HCT116 (cell line): ENCODE data around the gene PPP1R3G.

Experiments
- EZH2 ChIP-seq: fragments of 200-600 bp; sonication (generic); IDR thresholded peaks from 2 replicates; pipeline ENCODE4 v1.6.1; 2017; ENCODE audit warnings: antibody characterized with exemption, mixed run types
- EZH2phosphoT487 ChIP-seq: fragments of 200-600 bp; IDR thresholded peaks from 2 replicates; pipeline ENCODE4 v1.6.1; 2018; ENCODE audit warnings: antibody characterized with exemption, borderline replicate concordance
- FOSL1 ChIP-seq: IDR thresholded peaks from 2 replicates; pipeline ENCODE4 v1.6.1; 2012; ENCODE audit warnings: low read depth
- JUND ChIP-seq: IDR thresholded peaks from 2 replicates; pipeline ENCODE4 v1.6.1; 2012
- RAD21 ChIP-seq: IDR thresholded peaks from 2 replicates; pipeline ENCODE4 v1.6.1; 2012; ENCODE audit warnings: low read depth, mild to moderate bottlenecking
- SP1 ChIP-seq: IDR thresholded peaks from 2 replicates; pipeline ENCODE4 v1.6.1; 2012; ENCODE audit warnings: low read depth
- TF ChIP-seq, protein P1 (sequence below), 3 experiments: fragments of 200-600 bp in 1 of 3; sonication (generic) in 1 of 3; IDR thresholded peaks in 2 of 3; conservative IDR thresholded peaks in 1 of 3; 2 replicates each; pipeline ENCODE4 v1.5.1; 2012 to 2017; ENCODE audit warnings: low read depth in 2 of 3, low read length in 2 of 3, antibody characterized with exemption in 1 of 3, borderline replicate concordance in 1 of 3, control low read depth in 1 of 3, mild to moderate bottlenecking in 1 of 3, mixed read lengths in 1 of 3, mixed run types in 1 of 3, moderate library complexity in 1 of 3; ENCODE audit not compliant: insufficient read depth in 1 of 3

DNA sequence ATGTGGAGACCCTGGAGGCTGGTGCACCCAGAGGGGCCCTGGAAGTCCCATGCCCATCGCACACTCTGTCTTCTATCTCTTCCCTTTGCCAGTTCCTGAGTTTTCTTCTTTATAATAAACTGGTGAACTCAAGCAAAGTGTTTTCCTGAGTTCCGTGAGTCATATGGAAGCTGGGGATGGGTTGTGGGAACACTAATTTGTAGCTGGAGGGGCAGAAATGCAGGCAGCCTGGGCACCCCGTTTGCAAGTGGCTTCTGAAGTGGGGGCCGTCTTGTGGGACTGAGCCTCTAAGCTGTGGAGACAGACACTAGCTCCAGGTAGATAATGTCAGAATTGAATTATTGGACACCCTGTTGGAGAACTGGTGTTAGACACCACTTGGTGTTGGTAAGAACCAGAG lies 3.2 kb upstream of the PPP1R3G start:
- TF ChIP-seq FOSL1 (no peak), RAD21 (no peak), EZH2 (no peak), JUND (no peak), SP1 (no peak), EZH2phosphoT487 (no peak)
- TF ChIP-seq, protein P1, sequence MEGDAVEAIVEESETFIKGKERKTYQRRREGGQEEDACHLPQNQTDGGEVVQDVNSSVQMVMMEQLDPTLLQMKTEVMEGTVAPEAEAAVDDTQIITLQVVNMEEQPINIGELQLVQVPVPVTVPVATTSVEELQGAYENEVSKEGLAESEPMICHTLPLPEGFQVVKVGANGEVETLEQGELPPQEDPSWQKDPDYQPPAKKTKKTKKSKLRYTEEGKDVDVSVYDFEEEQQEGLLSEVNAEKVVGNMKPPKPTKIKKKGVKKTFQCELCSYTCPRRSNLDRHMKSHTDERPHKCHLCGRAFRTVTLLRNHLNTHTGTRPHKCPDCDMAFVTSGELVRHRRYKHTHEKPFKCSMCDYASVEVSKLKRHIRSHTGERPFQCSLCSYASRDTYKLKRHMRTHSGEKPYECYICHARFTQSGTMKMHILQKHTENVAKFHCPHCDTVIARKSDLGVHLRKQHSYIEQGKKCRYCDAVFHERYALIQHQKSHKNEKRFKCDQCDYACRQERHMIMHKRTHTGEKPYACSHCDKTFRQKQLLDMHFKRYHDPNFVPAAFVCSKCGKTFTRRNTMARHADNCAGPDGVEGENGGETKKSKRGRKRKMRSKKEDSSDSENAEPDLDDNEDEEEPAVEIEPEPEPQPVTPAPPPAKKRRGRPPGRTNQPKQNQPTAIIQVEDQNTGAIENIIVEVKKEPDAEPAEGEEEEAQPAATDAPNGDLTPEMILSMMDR (IDR thresholded peaks at IDR 0.05 in 2 of 3, conservative IDR thresholded peaks at IDR 0.05 in 1 of 3; ENCODE audit: borderline replicate concordance in 1 of 3, insufficient read depth in 1 of 3, low read depth in 2 of 3, low read length in 2 of 3), result no peak
